ENCODE measurements around the gene GTPBP8. TPM values are rescaled to one million over a fixed set of nuclear protein-coding genes. Genes with fewer than 3 reads are reported as not detected.

GTPBP8 gene
- total RNA-seq, 1 experiment from 2014 or later: 29.8 TPM

- no peak overlapping the region for H3K23ac ChIP-seq (ENCODE audit: insufficient read length, low read depth, low read length)
- no peak overlapping the region for H3K27ac ChIP-seq (ENCODE audit: insufficient read length, low read depth, low read length)
- Mint-ChIP-seq H3K9me3 (peaks cover 15 to 16% of the 10 kb centered on the region in 2 experiments), H3K4me1 (peaks cover 3 to 6% of the 10 kb centered on the region in 2 experiments; a peak in 2 of 4 replicates), H3K36me3 (ENCODE audit: insufficient read depth in 1 of 3, low read depth in 3 of 3) (peaks cover 6 to 11% (median 9%) of the 10 kb centered on the region in 3 experiments), H3K27me3 (ENCODE audit: low read depth) (no peaks in the 10 kb centered on the region), H3K4me3 (no peak overlapping the region), H3K27ac (no peak overlapping the region)
- no peak for TF ChIP-seq CTCF (conservative IDR thresholded peaks at IDR 0.05)
- no peak overlapping the region for H3K56ac ChIP-seq (ENCODE audit: insufficient read length, low read depth, low read length)
- no peak overlapping the region for H3K18ac ChIP-seq (ENCODE audit: insufficient read length, low read depth, low read length)
- H3K27me3 ChIP-seq (ENCODE audit: insufficient read depth, low read length): no peaks in the 10 kb centered on the region
- no peak for DNase-seq
- H2AFZ ChIP-seq (ENCODE audit: low read length): no peak overlapping the region
- H2BK12ac ChIP-seq (ENCODE audit: insufficient read length, low read depth, low read length): no peak overlapping the region
- no peak overlapping the region for H2BK20ac ChIP-seq (ENCODE audit: low read depth, low read length, poor library complexity, severe bottlenecking)
- no peak overlapping the region for H3T11ph ChIP-seq (ENCODE audit: low read length)
- no peak overlapping the region for H2BK5ac ChIP-seq (ENCODE audit: insufficient read length, low read length)
- H3K9ac ChIP-seq (ENCODE audit: extremely low read depth, insufficient read length, low read length): no peak overlapping the region
- no peak overlapping the region for H3K4me2 ChIP-seq (ENCODE audit: insufficient read depth, insufficient read length, low read length)
- H4K5ac ChIP-seq (ENCODE audit: insufficient read length, low read depth, low read length): no peak overlapping the region
- H2BK15ac ChIP-seq (ENCODE audit: low read depth, low read length): no peak overlapping the region
- no peaks in the 10 kb centered on the region for H4K20me1 ChIP-seq (ENCODE audit: control insufficient read depth, insufficient read depth, insufficient read length)
- no peak overlapping the region for H3K4ac ChIP-seq (ENCODE audit: low read depth, low read length)
- H4K8ac ChIP-seq (replicated peaks; ENCODE audit: insufficient read length, low read depth, low read length): no peak overlapping the region
- H3K4me1 ChIP-seq (ENCODE audit: insufficient read depth, low read length): no peaks in the 10 kb centered on the region
- H2BK120ac ChIP-seq (ENCODE audit: low read depth, low read length, poor library complexity, severe bottlenecking): no peak overlapping the region
- H3K79me1 ChIP-seq (ENCODE audit: insufficient read depth, low read depth, low read length, poor library complexity, severe bottlenecking): no peaks in the 10 kb centered on the region
- no peaks in the 10 kb centered on the region for H3K79me2 ChIP-seq (ENCODE audit: insufficient read depth, low read length)
- no peak overlapping the region for H4K91ac ChIP-seq (ENCODE audit: insufficient read length, low read depth, low read length)
- H3K23me2 ChIP-seq (ENCODE audit: insufficient read length, low read depth, low read length, poor library complexity, severe bottlenecking): no peaks in the 10 kb centered on the region
- no peaks in the 10 kb centered on the region for H3K9me3 ChIP-seq (ENCODE audit: control insufficient read depth, low read depth, low read length)
- no CpG with 5 or more reads among the region's 6 CpGs for WGBS (ENCODE audit: extremely low coverage, insufficient read length, low lambda C conversion rate)
- H2AK5ac ChIP-seq (ENCODE audit: insufficient read length, low read length): no peak overlapping the region
- no peak overlapping the region for H3K14ac ChIP-seq (ENCODE audit: insufficient read depth, low read length)
Measured at GRCh38 chr3:112958811-112959560, 31.8 kb upstream of the GTPBP8 start.

Measured in H9 (cell line).